ENCODE results near the gene ABHD2. TPM values are rescaled to one million over a fixed set of nuclear protein-coding genes. Genes with fewer than 3 reads are reported as not detected.
A peak's percentile ranks its signal among the peaks of the same experiment; 100 is the strongest.

ABHD2 gene
- total RNA-seq, 6 experiments from 2014 or later = 43.1 to 63.5 (median 51.8) TPM

DNA sequence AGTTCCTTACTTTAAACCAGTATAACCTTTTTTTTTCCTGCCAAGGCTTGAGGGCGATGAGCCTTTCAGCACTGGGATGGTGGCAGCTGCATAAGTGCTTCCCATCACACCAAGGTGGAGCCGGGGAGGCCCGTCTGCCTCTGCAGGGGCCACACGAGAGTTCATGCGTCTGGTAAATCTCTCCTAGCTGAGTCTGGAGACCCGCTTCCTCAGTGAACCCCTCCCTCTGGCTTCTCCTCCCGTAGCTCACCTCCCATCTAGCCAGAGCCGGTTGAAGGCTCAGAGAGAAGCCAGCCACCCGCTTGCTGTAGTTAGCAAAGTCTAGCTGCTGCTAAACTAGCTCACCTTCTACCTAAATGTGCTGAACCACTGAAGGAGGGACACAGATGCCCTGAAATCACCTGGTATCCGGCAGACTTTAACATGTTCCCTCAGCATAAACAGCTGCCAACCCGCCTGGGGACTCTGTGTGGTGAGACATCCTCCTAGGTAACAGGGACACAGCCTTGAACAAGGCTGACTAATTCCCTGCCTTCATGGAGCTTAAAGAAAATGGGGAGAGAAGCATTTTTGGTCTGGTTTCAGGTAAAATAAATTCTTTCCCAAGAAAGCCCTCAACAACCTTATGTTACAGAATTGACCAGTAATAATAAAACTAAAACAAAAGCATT is 90.2 kb downstream of the ABHD2 start:
- H3K4me3 Mint-ChIP-seq = no peak overlapping the region

DNA sequence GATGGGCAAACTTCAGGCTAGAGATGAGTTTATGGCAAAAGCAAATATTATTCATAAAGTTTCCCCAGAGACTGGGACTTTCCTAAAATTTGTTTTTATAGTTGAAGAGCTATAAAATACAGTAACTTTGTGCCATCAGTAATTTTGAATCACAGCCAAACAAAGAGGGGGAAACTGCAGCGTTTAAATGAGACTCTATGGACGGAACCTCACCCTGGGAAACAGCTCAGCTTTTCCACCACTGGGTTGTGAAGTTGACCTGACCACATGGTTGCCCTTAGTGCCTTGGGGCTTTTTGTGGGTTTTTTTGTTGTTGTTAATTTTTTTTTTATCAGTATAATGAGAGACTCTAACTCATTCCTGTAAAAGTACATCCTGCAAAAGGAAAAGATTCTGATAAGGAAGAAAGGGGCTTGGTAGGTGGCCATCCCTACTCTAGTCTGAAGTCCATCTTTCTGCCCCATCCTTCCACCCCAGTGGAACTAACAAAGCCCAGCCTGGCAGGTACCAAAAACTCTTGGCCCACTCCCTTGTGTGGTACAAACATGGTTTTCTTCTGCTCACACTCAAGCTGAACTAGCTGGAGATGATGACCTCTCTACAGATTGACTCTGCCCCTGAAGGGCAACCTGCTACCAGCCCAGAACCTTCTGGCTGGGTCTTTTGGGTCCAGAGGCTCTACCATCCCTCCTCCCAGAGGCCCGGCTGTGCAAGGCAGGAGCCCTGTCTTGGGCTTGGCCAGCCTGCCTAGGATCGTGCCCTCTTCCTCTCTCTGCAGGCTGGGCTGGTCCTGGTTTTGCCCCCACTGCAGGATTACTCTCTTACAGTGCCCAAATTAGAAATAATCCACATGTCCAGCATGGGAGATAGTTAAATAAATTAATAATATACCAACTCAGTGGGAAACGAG is 92.0 kb downstream of the ABHD2 start:
- DNase-seq = peak; percentile 46
- H3K27me3 Mint-ChIP-seq (ENCODE audit: insufficient read depth) = no peaks in the 10 kb centered on the region
- TF ChIP-seq, protein P1, sequence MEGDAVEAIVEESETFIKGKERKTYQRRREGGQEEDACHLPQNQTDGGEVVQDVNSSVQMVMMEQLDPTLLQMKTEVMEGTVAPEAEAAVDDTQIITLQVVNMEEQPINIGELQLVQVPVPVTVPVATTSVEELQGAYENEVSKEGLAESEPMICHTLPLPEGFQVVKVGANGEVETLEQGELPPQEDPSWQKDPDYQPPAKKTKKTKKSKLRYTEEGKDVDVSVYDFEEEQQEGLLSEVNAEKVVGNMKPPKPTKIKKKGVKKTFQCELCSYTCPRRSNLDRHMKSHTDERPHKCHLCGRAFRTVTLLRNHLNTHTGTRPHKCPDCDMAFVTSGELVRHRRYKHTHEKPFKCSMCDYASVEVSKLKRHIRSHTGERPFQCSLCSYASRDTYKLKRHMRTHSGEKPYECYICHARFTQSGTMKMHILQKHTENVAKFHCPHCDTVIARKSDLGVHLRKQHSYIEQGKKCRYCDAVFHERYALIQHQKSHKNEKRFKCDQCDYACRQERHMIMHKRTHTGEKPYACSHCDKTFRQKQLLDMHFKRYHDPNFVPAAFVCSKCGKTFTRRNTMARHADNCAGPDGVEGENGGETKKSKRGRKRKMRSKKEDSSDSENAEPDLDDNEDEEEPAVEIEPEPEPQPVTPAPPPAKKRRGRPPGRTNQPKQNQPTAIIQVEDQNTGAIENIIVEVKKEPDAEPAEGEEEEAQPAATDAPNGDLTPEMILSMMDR (IDR thresholded peaks at IDR 0.05) = no peak; the same call in 1 of the 2 replicates

More for the DNA sequence above, 90.2 kb downstream of the ABHD2 start:
- H3K27me3 Mint-ChIP-seq (ENCODE audit: insufficient read depth) = no peaks in the 10 kb centered on the region
- DNase-seq = no peak
- peak overlapping the region; percentile 59 for H3K27ac Mint-ChIP-seq
- H3K36me3 Mint-ChIP-seq (ENCODE audit: low read depth) = no peaks in the 10 kb centered on the region
- TF ChIP-seq, protein P1 (IDR thresholded peaks at IDR 0.05) = no peak
- no peaks in the 10 kb centered on the region for H3K9me3 Mint-ChIP-seq
- H3K4me1 Mint-ChIP-seq (ENCODE audit: low read depth) = peaks cover 28% of the 10 kb centered on the region

DNA sequence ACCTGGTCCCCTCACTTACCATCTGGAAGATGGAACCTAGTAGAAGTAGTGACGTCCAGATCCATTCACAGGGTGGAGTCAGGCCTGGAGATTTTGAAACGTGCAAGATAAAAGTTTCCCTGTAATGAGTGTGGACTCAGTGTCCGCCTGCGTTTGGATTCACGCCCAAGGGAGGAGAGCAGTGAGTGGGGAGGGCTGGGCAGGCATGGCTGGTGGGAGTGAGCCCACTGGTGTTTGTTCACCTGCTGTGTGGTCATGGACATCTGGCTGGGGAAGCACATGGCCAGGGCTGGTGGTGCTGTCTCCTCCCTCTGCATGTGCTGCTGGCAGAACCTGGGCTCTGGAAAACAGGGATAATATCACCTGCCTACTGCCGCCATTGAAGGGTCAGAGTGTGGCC is 96.1 kb downstream of the ABHD2 start:
- no peak for DNase-seq
- Mint-ChIP-seq H3K27me3 (ENCODE audit: insufficient read depth) (peaks cover 2% of the 10 kb centered on the region; the same call in 1 of the 2 replicates), H3K4me1 (ENCODE audit: low read depth) (peaks cover 22% of the 10 kb centered on the region), H3K27ac (no peak overlapping the region), H3K9me3 (no peaks in the 10 kb centered on the region), H3K36me3 (ENCODE audit: low read depth) (no peaks in the 10 kb centered on the region), H3K4me3 (no peak overlapping the region)
- TF ChIP-seq, protein P1 (IDR thresholded peaks at IDR 0.05) = no peak

More for the DNA sequence above, 92.0 kb downstream of the ABHD2 start:
- Mint-ChIP-seq H3K36me3 (ENCODE audit: low read depth) (no peaks in the 10 kb centered on the region), H3K4me3 (no peak overlapping the region), H3K9me3 (no peaks in the 10 kb centered on the region), H3K4me1 (ENCODE audit: low read depth) (peaks cover 28% of the 10 kb centered on the region), H3K27ac (no peak overlapping the region)

DNA sequence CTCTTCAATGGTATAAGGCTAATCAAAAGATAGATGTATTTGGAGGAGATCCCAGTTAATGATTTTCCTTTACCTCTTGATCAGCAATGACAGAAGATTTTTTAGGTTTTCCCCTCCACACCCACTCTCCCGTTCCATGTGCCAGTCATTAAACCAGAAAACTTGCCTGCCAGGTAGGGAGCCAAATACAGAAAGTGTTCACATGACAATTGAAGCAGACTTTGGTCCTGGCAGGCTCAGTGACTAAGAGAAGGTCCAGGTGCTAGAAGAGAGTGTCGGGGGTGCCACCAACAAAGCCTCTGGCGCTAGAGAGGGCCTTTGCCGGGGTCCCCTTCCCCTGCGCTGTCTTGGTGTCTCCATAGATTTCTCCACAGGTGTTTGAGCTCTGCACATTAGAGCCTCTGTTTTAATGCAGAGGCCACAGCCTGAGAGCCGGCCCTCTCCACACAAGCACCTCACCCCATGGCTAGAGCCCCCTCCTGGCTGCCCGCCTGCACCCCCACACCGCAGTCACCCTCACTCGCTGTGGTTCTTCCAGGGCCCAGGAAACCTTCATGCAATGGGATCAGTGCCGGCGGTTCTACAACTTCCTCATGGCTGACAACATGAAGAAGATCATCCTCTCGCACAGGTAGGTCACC is 96.8 kb downstream of the ABHD2 start:
- peaks cover 16% of the 10 kb centered on the region for H3K4me1 Mint-ChIP-seq (ENCODE audit: low read depth)
- H3K9me3 Mint-ChIP-seq = no peaks in the 10 kb centered on the region
- no peak overlapping the region for H3K27ac Mint-ChIP-seq
- DNase-seq = no peak
- H3K4me3 Mint-ChIP-seq = no peak overlapping the region
- peaks cover 2% of the 10 kb centered on the region; the same call in 1 of the 2 replicates for H3K27me3 Mint-ChIP-seq (ENCODE audit: insufficient read depth)
- TF ChIP-seq, protein P1 (IDR thresholded peaks at IDR 0.05) = no peak
- H3K36me3 Mint-ChIP-seq (ENCODE audit: low read depth) = no peaks in the 10 kb centered on the region

DNA sequence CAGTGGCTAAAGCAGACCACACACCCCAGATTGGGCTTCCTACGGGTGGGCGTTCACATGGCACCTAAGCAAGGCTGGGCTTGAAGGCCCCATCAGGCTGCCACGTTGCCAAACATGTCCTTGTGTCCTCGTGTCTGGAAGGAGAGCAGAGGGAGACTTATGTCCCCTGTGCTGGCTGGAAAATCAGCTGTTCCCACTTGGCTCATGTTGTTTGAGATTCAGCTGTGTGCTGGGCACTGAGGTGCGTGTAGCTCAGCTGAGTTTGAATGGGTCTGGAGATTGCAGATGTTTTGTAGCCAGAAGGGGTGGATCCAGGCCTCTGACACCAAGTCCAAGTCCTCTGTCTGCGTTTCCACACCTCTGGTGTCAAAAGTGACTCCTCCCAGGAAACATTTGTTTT is 98.5 kb downstream of the ABHD2 start:
- H3K27ac Mint-ChIP-seq = no peak overlapping the region
- TF ChIP-seq, protein P1 (IDR thresholded peaks at IDR 0.05) = no peak
- no peaks in the 10 kb centered on the region for H3K9me3 Mint-ChIP-seq
- H3K4me3 Mint-ChIP-seq = no peak overlapping the region
- H3K36me3 Mint-ChIP-seq (ENCODE audit: low read depth) = peaks cover 13% of the 10 kb centered on the region
- DNase-seq = no peak
- peaks cover 2% of the 10 kb centered on the region; the same call in 1 of the 2 replicates for H3K27me3 Mint-ChIP-seq (ENCODE audit: insufficient read depth)
- peaks cover 11% of the 10 kb centered on the region for H3K4me1 Mint-ChIP-seq (ENCODE audit: low read depth)

All from HFFc6 (cell line).